NAMALWA (cell line): ENCODE measurements around the gene PSMD4.
"Not testable (repeated sequence)": the region's sequence is repeated elsewhere in the genome, so short reads cannot be mapped to it uniquely, and the experiment has no call there.

Source experiments
- DNase-seq: peaks from one replicate; pipeline ENCODE4 v3.0.0-alpha.2; 2015; ENCODE audit warnings: low spot score

PSMD4 gene

DNA sequence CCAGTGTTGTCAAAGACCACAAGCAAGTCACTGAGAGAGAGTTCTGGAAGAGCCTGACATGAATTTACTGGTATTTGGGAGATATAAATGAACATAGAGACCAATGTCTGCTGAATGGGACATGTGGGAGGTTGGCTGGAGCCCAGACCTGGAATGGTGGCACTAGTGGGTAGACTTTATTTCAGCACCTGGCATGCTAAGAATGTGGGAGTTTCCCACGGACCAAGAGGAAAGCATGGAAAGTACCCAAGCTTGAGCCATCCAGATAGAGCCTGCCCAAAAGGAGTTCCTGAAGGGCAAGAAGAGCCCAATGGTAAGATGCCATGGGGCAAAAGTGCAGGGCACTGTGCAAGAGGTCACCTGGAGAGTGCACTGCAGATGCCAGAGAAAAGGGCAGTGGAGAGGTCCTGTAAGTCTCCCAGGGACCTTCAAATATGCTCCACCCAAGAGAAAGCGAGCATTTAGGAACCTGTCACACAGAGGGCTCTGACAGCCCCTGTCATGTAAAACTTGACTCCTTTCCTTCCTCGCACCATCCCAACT lies 19.5 kb downstream of the PSMD4 start:
- DNase-seq = no peak

- DNase-seq = not testable (repeated sequence)
These were observed 20.8 kb downstream of the PSMD4 start for GRCh38 chr1:151275341-151275740.

DNA sequence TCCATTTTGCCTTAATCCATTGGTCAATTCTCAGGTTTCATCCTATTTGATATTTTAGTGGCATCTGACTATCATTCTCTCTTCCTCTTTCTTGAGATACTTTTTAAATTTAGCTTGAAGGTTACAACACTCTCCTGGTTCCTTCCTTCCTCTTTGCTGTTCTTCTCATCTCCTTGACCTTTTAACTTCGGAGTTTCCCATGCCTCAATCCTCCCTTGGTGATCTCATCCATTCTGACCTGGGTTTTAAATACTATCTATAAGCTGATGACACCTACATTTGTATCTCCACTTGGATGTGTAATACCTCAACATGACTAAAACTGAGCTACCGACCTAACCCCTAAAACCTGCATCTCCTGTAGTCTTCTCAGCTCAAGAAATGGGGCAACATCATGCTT lies 22.7 kb downstream of the PSMD4 start:
- peak; percentile 65 for DNase-seq

- peak; percentile 99 for DNase-seq
These were observed 26.9 kb downstream of the PSMD4 start for GRCh38 chr1:151281225-151281968.

- peak; percentile 100 for DNase-seq
These were observed 27.7 kb downstream of the PSMD4 start, which contains the start of gene ZNF687 for GRCh38 chr1:151281969-151282882. Gene ZNF687, plus strand, starts transcription at chr1:151282299. Its CDS starts 3,993 bp downstream, at chr1:151286292.

GRCh38 chr1:151282883-151283725 lies 28.6 kb downstream of the PSMD4 start:
- DNase-seq = peak; percentile 48

DNA sequence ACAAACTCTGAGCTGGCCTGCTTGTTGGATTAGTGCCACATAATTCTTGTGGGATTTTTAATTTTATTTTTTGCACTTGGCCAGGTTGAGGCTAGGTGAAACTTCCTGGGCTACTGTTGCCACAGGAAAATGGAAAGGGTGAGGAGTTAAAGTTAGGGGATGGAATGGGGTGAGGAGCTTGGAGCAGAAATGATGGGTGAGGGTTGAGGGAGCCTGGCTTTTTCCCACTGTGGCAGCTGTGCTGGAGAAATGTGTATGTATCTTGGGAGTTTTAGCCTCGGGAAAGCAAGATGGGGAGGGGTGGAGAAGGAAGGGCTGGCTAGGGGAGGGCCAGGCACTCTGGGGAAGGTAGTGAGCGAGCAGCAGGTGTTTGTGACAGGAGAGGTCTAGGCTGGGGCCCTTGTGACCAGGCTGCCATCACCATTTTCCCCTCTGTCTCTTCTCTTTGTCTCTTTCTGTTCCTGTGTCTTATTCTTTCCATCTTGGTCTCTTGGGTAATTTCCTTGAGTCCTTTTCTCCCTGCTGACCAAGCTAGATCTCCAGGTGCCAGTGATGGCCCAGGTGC lies 29.6 kb downstream of the PSMD4 start:
- no peak for DNase-seq

DNA sequence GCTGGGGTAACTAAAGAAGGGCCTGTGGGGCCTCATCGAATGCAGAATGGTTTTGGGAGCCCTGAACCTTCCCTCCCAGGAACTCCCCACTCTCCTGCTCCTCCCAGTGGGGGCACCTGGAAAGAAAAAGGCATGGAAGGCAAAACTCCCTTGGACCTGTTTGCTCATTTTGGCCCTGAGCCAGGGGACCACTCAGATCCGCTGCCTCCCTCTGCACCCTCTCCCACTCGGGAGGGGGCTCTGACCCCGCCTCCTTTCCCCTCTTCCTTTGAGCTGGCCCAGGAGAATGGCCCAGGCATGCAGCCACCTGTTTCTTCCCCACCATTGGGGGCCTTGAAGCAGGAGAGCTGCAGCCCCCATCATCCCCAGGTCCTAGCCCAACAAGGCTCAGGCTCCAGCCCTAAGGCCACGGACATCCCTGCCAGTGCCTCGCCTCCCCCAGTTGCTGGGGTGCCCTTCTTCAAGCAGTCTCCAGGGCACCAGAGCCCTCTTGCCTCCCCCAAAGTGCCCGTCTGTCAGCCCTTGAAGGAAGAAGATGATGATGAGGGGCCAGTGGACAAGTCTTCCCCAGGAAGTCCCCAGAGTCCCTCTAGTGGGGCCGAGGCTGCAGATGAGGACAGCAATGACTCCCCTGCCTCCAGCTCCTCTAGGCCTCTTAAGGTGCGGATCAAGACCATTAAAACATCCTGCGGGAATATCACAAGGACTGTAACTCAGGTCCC lies 32.2 kb downstream of the PSMD4 start:
- no peak for DNase-seq

DNA sequence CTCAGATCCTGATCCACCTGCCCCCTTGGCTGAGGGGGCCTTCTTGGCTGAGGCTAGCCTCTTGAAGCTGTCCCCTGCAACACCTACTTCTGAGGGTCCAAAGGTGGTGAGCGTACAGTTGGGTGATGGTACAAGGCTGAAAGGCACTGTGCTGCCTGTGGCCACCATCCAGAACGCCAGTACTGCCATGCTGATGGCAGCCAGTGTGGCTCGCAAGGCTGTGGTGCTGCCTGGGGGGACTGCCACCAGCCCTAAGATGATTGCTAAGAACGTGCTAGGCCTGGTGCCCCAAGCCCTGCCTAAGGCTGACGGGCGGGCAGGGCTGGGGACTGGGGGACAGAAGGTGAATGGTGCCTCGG lies 32.8 kb downstream of the PSMD4 start:
- DNase-seq = no peak

DNA sequence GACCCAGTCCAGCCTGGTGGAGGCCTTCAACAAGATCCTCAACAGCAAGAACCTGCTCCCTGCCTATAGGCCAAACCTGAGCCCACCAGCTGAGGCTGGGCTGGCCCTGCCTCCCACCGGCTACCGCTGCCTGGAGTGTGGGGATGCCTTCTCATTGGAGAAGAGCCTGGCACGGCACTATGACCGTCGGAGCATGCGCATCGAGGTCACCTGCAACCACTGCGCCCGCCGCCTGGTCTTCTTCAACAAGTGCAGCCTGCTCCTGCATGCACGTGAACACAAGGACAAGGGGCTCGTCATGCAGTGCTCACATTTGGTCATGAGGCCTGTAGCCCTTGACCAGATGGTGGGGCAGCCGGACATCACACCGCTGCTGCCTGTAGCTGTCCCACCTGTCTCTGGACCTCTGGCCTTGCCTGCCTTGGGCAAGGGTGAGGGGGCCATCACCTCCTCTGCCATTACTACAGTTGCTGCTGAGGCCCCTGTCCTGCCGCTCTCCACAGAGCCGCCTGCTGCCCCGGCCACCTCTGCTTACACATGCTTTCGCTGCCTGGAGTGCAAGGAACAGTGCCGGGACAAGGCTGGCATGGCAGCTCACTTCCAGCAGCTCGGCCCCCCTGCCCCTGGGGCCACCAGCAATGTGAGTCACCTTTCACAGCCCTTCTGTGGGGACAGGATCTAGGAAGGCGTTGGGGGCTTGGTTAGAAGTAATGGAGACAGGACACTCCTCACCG lies 33.4 kb downstream of the PSMD4 start:
- no peak for DNase-seq

- DNase-seq = no peak
These were observed 34.0 kb downstream of the PSMD4 start for GRCh38 chr1:151288502-151288901.

DNA sequence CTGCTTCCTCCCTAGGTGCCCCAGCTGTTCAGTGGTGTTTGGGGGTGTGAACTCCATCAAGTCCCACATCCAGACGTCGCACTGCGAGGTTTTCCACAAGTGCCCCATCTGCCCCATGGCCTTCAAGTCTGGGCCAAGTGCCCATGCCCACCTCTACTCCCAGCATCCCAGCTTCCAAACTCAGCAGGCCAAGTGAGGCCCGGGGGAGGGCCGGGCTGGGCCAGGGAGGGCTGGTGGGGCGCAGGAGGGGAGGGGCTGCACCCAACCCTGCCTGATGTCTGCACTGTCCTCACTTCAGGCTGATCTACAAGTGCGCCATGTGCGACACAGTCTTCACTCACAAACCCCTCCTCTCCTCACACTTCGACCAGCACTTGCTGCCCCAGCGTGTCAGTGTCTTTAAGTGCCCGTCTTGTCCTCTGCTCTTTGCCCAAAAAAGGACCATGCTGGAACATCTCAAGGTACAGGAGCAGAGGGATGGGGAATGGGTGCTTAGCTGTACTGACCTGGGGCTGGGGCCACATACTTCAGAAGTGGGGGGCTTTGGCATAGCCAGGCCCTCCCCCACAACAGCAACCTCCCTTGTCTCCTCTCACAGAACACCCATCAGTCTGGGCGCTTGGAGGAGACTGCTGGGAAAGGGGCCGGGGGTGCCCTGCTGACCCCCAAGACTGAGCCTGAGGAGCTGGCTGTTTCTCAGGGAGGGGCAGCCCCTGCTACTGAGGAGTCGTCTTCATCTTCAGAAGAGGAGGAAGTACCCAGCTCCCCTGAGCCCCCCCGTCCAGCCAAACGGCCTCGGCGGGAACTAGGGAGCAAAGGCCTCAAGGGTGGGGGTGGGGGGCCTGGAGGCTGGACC lies 34.8 kb downstream of the PSMD4 start:
- no peak for DNase-seq

- no peak for DNase-seq
These were observed 35.6 kb downstream of the PSMD4 start for GRCh38 chr1:151289991-151290708.

- DNase-seq = no peak
These were observed 36.3 kb downstream of the PSMD4 start for GRCh38 chr1:151290709-151291303.

- DNase-seq = peak; percentile 56
These were observed 37.9 kb downstream of the PSMD4 start for GRCh38 chr1:151292207-151293030.

- DNase-seq = no peak
These were observed 38.6 kb downstream of the PSMD4 start for GRCh38 chr1:151293093-151293492.

DNA sequence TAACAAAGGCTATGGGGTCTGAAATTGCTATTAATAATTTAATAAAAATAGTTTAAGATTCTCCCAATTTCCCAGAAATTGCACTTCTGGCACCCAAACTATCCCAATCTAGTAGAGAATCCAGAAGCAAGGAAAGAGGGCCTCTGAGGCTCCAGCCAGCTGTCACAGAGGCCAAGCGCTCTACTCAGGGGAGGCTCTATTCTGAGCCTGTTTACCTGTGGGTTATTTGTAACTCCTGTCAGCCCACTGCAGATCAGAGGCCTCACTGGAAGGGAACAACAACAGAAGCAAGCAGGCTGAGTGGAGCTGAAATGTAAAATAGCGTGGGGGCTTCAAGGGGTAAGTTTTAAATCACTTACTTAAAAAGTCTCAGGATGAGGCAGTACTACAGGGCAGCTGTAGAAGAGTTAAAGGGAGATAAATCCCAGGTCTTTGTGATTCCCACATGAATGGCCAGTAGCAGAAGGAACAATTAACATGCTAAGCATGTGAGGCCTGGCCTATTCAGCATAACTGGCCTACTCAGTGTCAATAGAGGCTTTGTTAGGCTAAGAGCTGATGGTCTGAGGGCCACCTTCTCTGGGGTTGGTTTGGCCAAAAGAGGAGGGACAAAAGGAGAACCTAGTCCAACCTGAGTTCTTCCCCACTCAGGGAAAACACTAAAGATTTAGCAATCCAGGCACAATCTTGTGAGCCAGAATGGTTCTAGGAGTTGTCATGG lies 40.4 kb downstream of the PSMD4 start:
- no peak for DNase-seq
